ENCODE measurements around the gene CUX1. TPM values are rescaled to one million over a fixed set of nuclear protein-coding genes. Genes with fewer than 3 reads are reported as not detected.
A peak's percentile ranks its signal among the peaks of the same experiment; 100 is the strongest.

CUX1 gene
- total and polyA plus RNA-seq, 2 of the 13 experiments (the other 11 are each of a cell fraction or from before 2014, with no cell fraction given): 13.7 to 14.9 TPM

GRCh38 chr7:102273749-102274712 lies 456.6 kb downstream of the CUX1 start (continued):
- TF ChIP-seq ZNF124 (CRISPR knock-in tag; IDR thresholded peaks at IDR 0.05) (no peak), NFYC (CRISPR knock-in tag; IDR thresholded peaks at IDR 0.05) (peak; percentile 55), NFE2L1 (CRISPR knock-in tag; IDR thresholded peaks at IDR 0.05; ENCODE audit: borderline replicate concordance) (peak; percentile 43; the same call in 1 of the 2 replicates), IRF9 (CRISPR knock-in tag; IDR thresholded peaks at IDR 0.05; ENCODE audit: borderline replicate concordance) (0 out of 2 replicates have a peak, but pooled peaks have one; percentile 42), ZBTB26 (CRISPR knock-in tag; IDR thresholded peaks at IDR 0.05; ENCODE audit: borderline replicate concordance) (no peak), SOX5 (CRISPR knock-in tag; IDR thresholded peaks at IDR 0.05; ENCODE audit: borderline replicate concordance) (peak; percentile 58; the same call in 1 of the 2 replicates), ZNF251 (CRISPR knock-in tag; IDR thresholded peaks at IDR 0.05) (no peak), RFX3 (CRISPR knock-in tag; IDR thresholded peaks at IDR 0.05) (no peak), TFDP1 (CRISPR knock-in tag; IDR thresholded peaks at IDR 0.05; ENCODE audit: borderline replicate concordance) (peak; percentile 67; the same call in 1 of the 2 replicates), TRIM22 (IDR thresholded peaks at IDR 0.05) (no peak), ZNF687 (CRISPR knock-in tag; IDR thresholded peaks at IDR 0.05) (peak; percentile 99), SMAD1 (CRISPR knock-in tag; IDR thresholded peaks at IDR 0.05; ENCODE audit: borderline replicate concordance, low read depth) (no peak), CEBPZ (IDR thresholded peaks at IDR 0.05; ENCODE audit: low read length) (no peak), CC2D1A (CRISPR knock-in tag; IDR thresholded peaks at IDR 0.05) (no peak), ZNF44 (CRISPR knock-in tag; IDR thresholded peaks at IDR 0.05) (no peak)
